PC-3 (cell line): ENCODE results near the gene FCRL6. TPM values are rescaled to one million over a fixed set of nuclear protein-coding genes. Genes with fewer than 3 reads are reported as not detected.

Source experiments
- ATAC-seq: fragments of 200-7000 bp; cut with Tn5 transposase; 2 replicates; pipeline ENCODE4 v1.9.1; 2020; ENCODE audit warnings: mild to moderate bottlenecking, moderate library complexity
- BruUV-seq: library from RNA; stranded (reverse); fragments of 400-500 nt; replicated peaks from 2 replicates; lab custom pipeline; 2021; lab: Mats Ljungman, UMichigan
- CTCF ChIA-PET: fragments of 300-600 bp; sonication (Branson Sonifier 250); formaldehyde crosslinking; loops from one replicate; lab custom pipeline; 2022; ENCODE audit warnings: antibody characterized with exemption; lab: Charles Lee
- POLR2A ChIA-PET: fragments of 300-600 bp; sonication (Branson Sonifier 250); formaldehyde crosslinking; loops from one replicate; lab custom pipeline; 2022; ENCODE audit warnings: antibody characterized with exemption; ENCODE audit not compliant: unreplicated experiment; lab: Charles Lee
- DNase-seq: peaks from one replicate; pipeline ENCODE4 v3.0.0-alpha.2; 2015
- H2AFZ ChIP-seq: fragments of 300-600 bp; sonication (generic); 2 replicates; pipeline ENCODE4 v1.6.0; 2016; ENCODE audit warnings: antibody characterized with exemption, low read length
- H3F3A ChIP-seq: fragments of 300-600 bp; sonication (generic); one replicate; pipeline ENCODE4 v1.6.0; 2017; ENCODE audit warnings: antibody characterized with exemption, low read length, control low read depth, mild to moderate bottlenecking; ENCODE audit not compliant: unreplicated experiment
- H3K27ac ChIP-seq: fragments of 300-600 bp; sonication (generic); 2 replicates; pipeline ENCODE4 v1.5.1; 2016; ENCODE audit warnings: mild to moderate bottlenecking, low read length
- H3K27me3 ChIP-seq: fragments of 300-600 bp; sonication (generic); 2 replicates; pipeline ENCODE4 v1.6.1; 2016; ENCODE audit warnings: low read length, mixed read lengths
- H3K36me3 ChIP-seq: fragments of 300-600 bp; sonication (generic); 2 replicates; pipeline ENCODE4 v1.6.1; 2016; ENCODE audit warnings: low read depth, mixed run types, low read length, mixed read lengths
- H3K4me1 ChIP-seq: fragments of 300-600 bp; sonication (generic); 2 replicates; pipeline ENCODE4 v1.5.1; 2016; ENCODE audit warnings: low read length; ENCODE audit not compliant: insufficient read depth
- H3K4me2 ChIP-seq: fragments of 300-600 bp; sonication (generic); 2 replicates; pipeline ENCODE4 v1.6.0; 2016; ENCODE audit warnings: low read length
- H3K4me3 ChIP-seq: fragments of 300-600 bp; sonication (generic); 2 replicates; pipeline ENCODE4 v1.5.1; 2016; ENCODE audit warnings: mild to moderate bottlenecking, low read length, mixed read lengths
- H3K79me2 ChIP-seq: fragments of 300-600 bp; sonication (generic); 2 replicates; pipeline ENCODE4 v1.6.1; 2017; ENCODE audit warnings: low read length, mixed read lengths
- H3K9ac ChIP-seq: fragments of 300-600 bp; sonication (generic); 2 replicates; pipeline ENCODE4 v1.6.0; 2016; ENCODE audit warnings: mild to moderate bottlenecking, low read length
- H3K9me2 ChIP-seq: fragments of 300-600 bp; sonication (generic); replicated peaks from 2 replicates; pipeline ENCODE4 v1.6.1; 2016; ENCODE audit warnings: mixed run types, low read length, mixed read lengths
- H3K9me3 ChIP-seq: fragments of 300-600 bp; sonication (generic); 2 replicates; pipeline ENCODE4 v1.6.1; 2016; ENCODE audit warnings: low read length, mixed read lengths
- H4K20me1 ChIP-seq: fragments of 300-600 bp; sonication (generic); 2 replicates; pipeline ENCODE4 v1.6.1; 2016; ENCODE audit warnings: low read length, mixed read lengths
- EZH2 ChIP-seq: fragments of 300-600 bp; sonication (generic); IDR thresholded peaks from one replicate; pipeline ENCODE4 v1.6.1; 2017; ENCODE audit warnings: antibody characterized with exemption, mild to moderate bottlenecking, low read length; ENCODE audit not compliant: unreplicated experiment
- EZH2phosphoT487 ChIP-seq: fragments of 300-600 bp; sonication (generic); IDR thresholded peaks from 2 replicates; pipeline ENCODE4 v1.6.1; 2018; ENCODE audit warnings: mild to moderate bottlenecking, antibody characterized with exemption, low read length, borderline replicate concordance
- intact Hi-C: fragments of 100-400 bp; cut with micrococcal nuclease; formaldehyde crosslinking; loops from 2 replicates; pipeline ENCODE4 v1.9.0; 2023
- total RNA-seq: library from RNA; depleted of rRNA; stranded (reverse); fragments of >200 nt; gene quantifications from 2 replicates; pipeline ENCODE4 v1.2.3, GENCODE V29; 2014
- TF ChIP-seq, protein P1 (sequence below): fragments of 300-600 bp; sonication (generic); conservative IDR thresholded peaks from 2 replicates; pipeline ENCODE4 v1.5.1; 2017; ENCODE audit warnings: antibody characterized with exemption, low read depth, mild to moderate bottlenecking, low read length

Gene FCRL6
- total RNA-seq, 1 experiment from 2014 or later: not detected

DNA sequence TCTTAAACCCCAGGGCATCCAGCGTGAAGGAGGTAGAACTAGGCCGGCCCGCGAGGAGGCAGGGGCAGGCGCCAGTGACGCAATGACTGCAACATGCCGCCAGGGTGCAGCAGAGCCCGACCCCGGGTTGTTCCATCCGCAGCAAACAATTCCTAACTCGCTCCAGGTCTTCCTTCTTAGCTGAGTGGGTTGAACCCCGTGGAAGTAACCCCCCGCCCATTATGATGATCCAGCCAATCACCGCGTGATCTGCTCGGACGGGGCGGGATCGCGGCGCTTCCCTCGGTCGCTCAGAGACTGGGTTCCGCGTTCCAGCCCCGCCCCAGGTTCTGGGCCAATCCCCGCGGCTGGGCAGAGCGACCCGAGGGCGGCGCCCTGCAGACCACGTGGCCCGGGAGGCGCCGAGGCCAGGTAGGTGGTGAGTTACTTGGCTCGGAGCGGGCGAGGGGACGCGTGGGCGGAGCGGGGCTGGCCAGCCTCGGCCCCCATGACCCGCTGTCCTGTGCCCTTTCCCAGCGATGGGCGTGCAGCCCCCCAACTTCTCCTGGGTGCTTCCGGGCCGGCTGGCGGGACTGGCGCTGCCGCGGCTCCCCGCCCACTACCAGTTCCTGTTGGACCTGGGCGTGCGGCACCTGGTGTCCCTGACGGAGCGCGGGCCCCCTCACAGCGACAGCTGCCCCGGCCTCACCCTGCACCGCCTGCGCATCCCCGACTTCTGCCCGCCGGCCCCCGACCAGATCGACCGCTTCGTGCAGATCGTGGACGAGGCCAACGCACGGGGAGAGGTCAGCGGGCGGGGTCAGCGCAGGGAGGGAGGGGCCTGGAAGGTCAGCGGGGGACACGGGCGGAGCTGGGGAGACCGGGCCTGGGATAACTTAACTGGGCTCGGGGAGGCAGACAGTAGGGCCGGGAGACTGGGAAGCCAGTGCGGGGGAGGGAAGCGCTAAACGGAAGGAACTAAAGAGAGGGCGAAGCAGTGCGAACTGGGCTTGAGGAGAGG is 21.3 kb upstream of the FCRL6 start, which contains the start of gene DUSP23:
Gene DUSP23, plus strand, starts transcription at position 380 of the 1,000 bp plus-strand sequence. Its CDS starts 139 bp downstream, at position 519.
- Histone ChIP-seq H3K27ac (no peak within 1 kb of the TSS), H3K9ac (no peak within 1 kb of the TSS), H3K4me2 (peak within 1 kb of the TSS; percentile 73), H3K79me2 (no peaks in the 10 kb centered on the region), H2AFZ (peak within 1 kb of the TSS; percentile 54), H3F3A (no peaks in the 10 kb centered on the region), H3K27me3 (no peaks in the 10 kb centered on the region), H3K9me2 (no peaks in the 10 kb centered on the region), H3K4me1 (peaks cover 19% of the 10 kb centered on the region), H3K4me3 (peak within 1 kb of the TSS; percentile 46), H3K36me3 (no peaks in the 10 kb centered on the region), H3K9me3 (no peaks in the 10 kb centered on the region), H4K20me1 (no peaks in the 10 kb centered on the region)
- ATAC-seq (peak; percentile 95), DNase-seq (peak; percentile 95)
- CTCF ChIA-PET: interaction anchor here (0.6 to 1.0 kb wide), 2 partner anchors 18 to 110 kb away, joined by 4 to 8 read pairs; no protein-coding TSS in a partner anchor
- no TSS peak for BruUV-seq
- no peak for TF ChIP-seq EZH2
- no peak for TF ChIP-seq EZH2phosphoT487
- TF ChIP-seq, protein P1, sequence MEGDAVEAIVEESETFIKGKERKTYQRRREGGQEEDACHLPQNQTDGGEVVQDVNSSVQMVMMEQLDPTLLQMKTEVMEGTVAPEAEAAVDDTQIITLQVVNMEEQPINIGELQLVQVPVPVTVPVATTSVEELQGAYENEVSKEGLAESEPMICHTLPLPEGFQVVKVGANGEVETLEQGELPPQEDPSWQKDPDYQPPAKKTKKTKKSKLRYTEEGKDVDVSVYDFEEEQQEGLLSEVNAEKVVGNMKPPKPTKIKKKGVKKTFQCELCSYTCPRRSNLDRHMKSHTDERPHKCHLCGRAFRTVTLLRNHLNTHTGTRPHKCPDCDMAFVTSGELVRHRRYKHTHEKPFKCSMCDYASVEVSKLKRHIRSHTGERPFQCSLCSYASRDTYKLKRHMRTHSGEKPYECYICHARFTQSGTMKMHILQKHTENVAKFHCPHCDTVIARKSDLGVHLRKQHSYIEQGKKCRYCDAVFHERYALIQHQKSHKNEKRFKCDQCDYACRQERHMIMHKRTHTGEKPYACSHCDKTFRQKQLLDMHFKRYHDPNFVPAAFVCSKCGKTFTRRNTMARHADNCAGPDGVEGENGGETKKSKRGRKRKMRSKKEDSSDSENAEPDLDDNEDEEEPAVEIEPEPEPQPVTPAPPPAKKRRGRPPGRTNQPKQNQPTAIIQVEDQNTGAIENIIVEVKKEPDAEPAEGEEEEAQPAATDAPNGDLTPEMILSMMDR: peak; percentile 90
- POLR2A ChIA-PET: no interaction called here
- intact Hi-C loops: loop anchor here (1.0 kb wide), 3 partner anchors 17 to 226 kb away; no protein-coding TSS in a partner anchor

DNA sequence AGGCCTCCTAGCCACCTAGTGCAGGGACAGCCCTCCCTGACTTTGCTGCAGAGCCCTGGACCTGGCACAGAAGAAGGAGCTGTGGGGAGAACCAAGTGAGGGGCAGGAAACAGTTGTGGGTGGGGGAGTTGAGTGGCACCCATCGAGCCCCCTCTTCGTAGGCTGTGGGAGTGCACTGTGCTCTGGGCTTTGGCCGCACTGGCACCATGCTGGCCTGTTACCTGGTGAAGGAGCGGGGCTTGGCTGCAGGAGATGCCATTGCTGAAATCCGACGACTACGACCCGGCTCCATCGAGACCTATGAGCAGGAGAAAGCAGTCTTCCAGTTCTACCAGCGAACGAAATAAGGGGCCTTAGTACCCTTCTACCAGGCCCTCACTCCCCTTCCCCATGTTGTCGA is 20.2 kb upstream of the FCRL6 start:
- H3K27ac ChIP-seq: no peak overlapping the region
- H3K4me2 ChIP-seq: no peak overlapping the region
- ATAC-seq (no peak), DNase-seq (no peak)
- no peaks in the 10 kb centered on the region for H3K79me2 ChIP-seq
- BruUV-seq: no TSS peak
- H3K27me3 ChIP-seq: no peaks in the 10 kb centered on the region
- no peaks in the 10 kb centered on the region for H3K9me2 ChIP-seq
- intact Hi-C loops: no loop called here
- POLR2A ChIA-PET: no interaction called here
- no peaks in the 10 kb centered on the region for H4K20me1 ChIP-seq
- no peaks in the 10 kb centered on the region for H3F3A ChIP-seq
- H2AFZ ChIP-seq: no peak overlapping the region
- no peak overlapping the region for H3K9ac ChIP-seq
- TF ChIP-seq EZH2 (no peak), EZH2phosphoT487 (no peak)
- TF ChIP-seq, protein P1: no peak
- CTCF ChIA-PET: no interaction called here
- H3K4me3 ChIP-seq: no peak overlapping the region
- no peaks in the 10 kb centered on the region for H3K9me3 ChIP-seq
- H3K36me3 ChIP-seq: no peaks in the 10 kb centered on the region
- peaks cover 19% of the 10 kb centered on the region for H3K4me1 ChIP-seq
